Measurements from ENCODE around the gene FOXA2. TPM values are rescaled to one million over a fixed set of nuclear protein-coding genes. Genes with fewer than 3 reads are reported as not detected.
"Not testable (repeated sequence)": the region's sequence is repeated elsewhere in the genome, so short reads cannot be mapped to it uniquely, and the experiment has no call there.

The FOXA2 gene
- total and polyA plus RNA-seq, 2 donors from 2014 or later, result 0.13 TPM; not detected in 1

GRCh38 chr20:22556565-22557056 lies 27.8 kb downstream of the FOXA2 start:
- TF ChIP-seq, protein P1, sequence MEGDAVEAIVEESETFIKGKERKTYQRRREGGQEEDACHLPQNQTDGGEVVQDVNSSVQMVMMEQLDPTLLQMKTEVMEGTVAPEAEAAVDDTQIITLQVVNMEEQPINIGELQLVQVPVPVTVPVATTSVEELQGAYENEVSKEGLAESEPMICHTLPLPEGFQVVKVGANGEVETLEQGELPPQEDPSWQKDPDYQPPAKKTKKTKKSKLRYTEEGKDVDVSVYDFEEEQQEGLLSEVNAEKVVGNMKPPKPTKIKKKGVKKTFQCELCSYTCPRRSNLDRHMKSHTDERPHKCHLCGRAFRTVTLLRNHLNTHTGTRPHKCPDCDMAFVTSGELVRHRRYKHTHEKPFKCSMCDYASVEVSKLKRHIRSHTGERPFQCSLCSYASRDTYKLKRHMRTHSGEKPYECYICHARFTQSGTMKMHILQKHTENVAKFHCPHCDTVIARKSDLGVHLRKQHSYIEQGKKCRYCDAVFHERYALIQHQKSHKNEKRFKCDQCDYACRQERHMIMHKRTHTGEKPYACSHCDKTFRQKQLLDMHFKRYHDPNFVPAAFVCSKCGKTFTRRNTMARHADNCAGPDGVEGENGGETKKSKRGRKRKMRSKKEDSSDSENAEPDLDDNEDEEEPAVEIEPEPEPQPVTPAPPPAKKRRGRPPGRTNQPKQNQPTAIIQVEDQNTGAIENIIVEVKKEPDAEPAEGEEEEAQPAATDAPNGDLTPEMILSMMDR (IDR thresholded peaks at IDR 0.05; ENCODE audit: borderline replicate concordance, extremely low read depth, insufficient read depth), result no peak
- H3K9me3 ChIP-seq (ENCODE audit: control insufficient read depth in 2 of 3, insufficient read depth in 1 of 3, low read length in 3 of 3), result no peaks in the 10 kb centered on the region
- no peak overlapping the region for H3K27ac ChIP-seq (ENCODE audit: low read depth in 2 of 2, low read length in 2 of 2)
- intact Hi-C loops (cut with DNase I), result no loop called here
- H3K4me3 ChIP-seq (ENCODE audit: low read length in 3 of 3), result no peak overlapping the region
- peaks cover 35% of the 10 kb centered on the region for H3K27me3 ChIP-seq (ENCODE audit: control insufficient read depth, insufficient read depth, low read length)
- H3K9ac ChIP-seq (ENCODE audit: low read length in 3 of 3), result no peak overlapping the region
- H3K4me1 ChIP-seq (ENCODE audit: control insufficient read depth in 2 of 3, insufficient read depth in 2 of 3, low read depth in 1 of 3, low read length in 3 of 3), result no peaks in the 10 kb centered on the region
- DNase-seq, result no peak
- no peaks in the 10 kb centered on the region for H3K36me3 ChIP-seq (ENCODE audit: control insufficient read depth in 2 of 3, insufficient read depth in 3 of 3, low read length in 3 of 3)
- no peak for FAIRE-seq

- Histone ChIP-seq H3K9me3 (ENCODE audit: control insufficient read depth in 2 of 3, insufficient read depth in 1 of 3, low read length in 3 of 3) (no peaks in the 10 kb centered on the region), H3K27ac (ENCODE audit: low read depth in 2 of 2, low read length in 2 of 2) (no peak overlapping the region), H3K27me3 (ENCODE audit: control insufficient read depth, insufficient read depth, low read length) (peaks cover 29% of the 10 kb centered on the region), H3K9ac (ENCODE audit: low read length in 3 of 3) (no peak overlapping the region), H3K4me1 (ENCODE audit: control insufficient read depth in 2 of 3, insufficient read depth in 2 of 3, low read depth in 1 of 3, low read length in 3 of 3) (no peaks in the 10 kb centered on the region), H3K36me3 (ENCODE audit: control insufficient read depth in 2 of 3, insufficient read depth in 3 of 3, low read length in 3 of 3) (no peaks in the 10 kb centered on the region), H3K4me3 (ENCODE audit: low read length in 3 of 3) (no peak overlapping the region)
- DNase-seq, result no peak
- FAIRE-seq, result no peak
- TF ChIP-seq, protein P1 (IDR thresholded peaks at IDR 0.05; ENCODE audit: borderline replicate concordance, extremely low read depth, insufficient read depth), result no peak
- intact Hi-C loops (cut with DNase I), result no loop called here
Observed at GRCh38 chr20:22555791-22556564, 28.4 kb downstream of the FOXA2 start.

GRCh38 chr20:22554391-22554790 lies 30.0 kb downstream of the FOXA2 start:
- Histone ChIP-seq H3K4me1 (ENCODE audit: control insufficient read depth in 2 of 3, insufficient read depth in 2 of 3, low read depth in 1 of 3, low read length in 3 of 3) (no peaks in the 10 kb centered on the region), H3K27me3 (ENCODE audit: control insufficient read depth, insufficient read depth, low read length) (peaks cover 14% of the 10 kb centered on the region)

GRCh38 chr20:22550514-22550913 lies 33.9 kb downstream of the FOXA2 start:
- H3K9ac ChIP-seq (ENCODE audit: low read length in 3 of 3); H3K4me3 ChIP-seq (ENCODE audit: low read length in 3 of 3); DNase-seq; H3K27me3 ChIP-seq (ENCODE audit: control insufficient read depth, insufficient read depth, low read length); H3K27ac ChIP-seq (ENCODE audit: low read depth in 2 of 2, low read length in 2 of 2); intact Hi-C loops (cut with DNase I); H3K4me1 ChIP-seq (ENCODE audit: control insufficient read depth in 2 of 3, insufficient read depth in 2 of 3, low read depth in 1 of 3, low read length in 3 of 3); H3K36me3 ChIP-seq (ENCODE audit: control insufficient read depth in 2 of 3, insufficient read depth in 3 of 3, low read length in 3 of 3); FAIRE-seq; H3K9me3 ChIP-seq (ENCODE audit: control insufficient read depth in 2 of 3, insufficient read depth in 1 of 3, low read length in 3 of 3): not testable (repeated sequence)

More at GRCh38 chr20:22554391-22554790, 30.0 kb downstream of the FOXA2 start:
- no peaks in the 10 kb centered on the region for H3K36me3 ChIP-seq (ENCODE audit: control insufficient read depth in 2 of 3, insufficient read depth in 3 of 3, low read length in 3 of 3)
- no peak overlapping the region for H3K9ac ChIP-seq (ENCODE audit: low read length in 3 of 3)
- H3K27ac ChIP-seq (ENCODE audit: low read depth in 2 of 2, low read length in 2 of 2), result no peak overlapping the region
- no peak for DNase-seq
- TF ChIP-seq, protein P1 (IDR thresholded peaks at IDR 0.05; ENCODE audit: borderline replicate concordance, extremely low read depth, insufficient read depth), result no peak
- FAIRE-seq, result no peak
- H3K9me3 ChIP-seq (ENCODE audit: control insufficient read depth in 2 of 3, insufficient read depth in 1 of 3, low read length in 3 of 3), result no peaks in the 10 kb centered on the region
- H3K4me3 ChIP-seq (ENCODE audit: low read length in 3 of 3), result no peak overlapping the region
- intact Hi-C loops (cut with DNase I), result no loop called here

Data from kidney (tissue), 14 donors.